HEK293T (cell line): ENCODE measurements around the gene ICA1.

ENCODE experiments used
- BHLHE40 ChIP-seq: fragments of 450-650 bp; IDR thresholded peaks from 2 replicates; pipeline ENCODE4 v1.6.1; 2016; ENCODE audit warnings: mild to moderate bottlenecking, moderate library complexity, borderline replicate concordance
- FOXM1 ChIP-seq: fragments of 450-650 bp; IDR thresholded peaks from 2 replicates; pipeline ENCODE4 v1.6.1; 2017; ENCODE audit warnings: mild to moderate bottlenecking, borderline replicate concordance
- LEF1 ChIP-seq: fragments of 450-650 bp; IDR thresholded peaks from 2 replicates; pipeline ENCODE4 v1.6.1; 2017; ENCODE audit warnings: mild to moderate bottlenecking, borderline replicate concordance
- PKNOX1 ChIP-seq: fragments of 450-650 bp; IDR thresholded peaks from 2 replicates; pipeline ENCODE4 v1.6.1; 2016

GRCh38 chr7:8260871-8261694 is 884 bp downstream of the ICA1 start:
- no peak for TF ChIP-seq PKNOX1
- TF ChIP-seq BHLHE40, result no peak
- TF ChIP-seq FOXM1, result no peak
- no peak for TF ChIP-seq LEF1
